Mesendoderm (in vitro differentiated cells): ENCODE data around the gene CHML.
A peak's percentile ranks its signal among the peaks of the same experiment; 100 is the strongest.

Source experiments
- DNase-seq: peaks from one replicate; pipeline ENCODE4 v3.0.0; 2013
- H2AK5ac ChIP-seq: 2 replicates; pipeline ENCODE4 v1.6.1; 2013; ENCODE audit warnings: low read length, inconsistent platforms
- H2BK120ac ChIP-seq: 2 replicates; pipeline ENCODE4 v1.6.1; 2013; ENCODE audit warnings: low read depth, mild to moderate bottlenecking, low read length, moderate library complexity, mixed read lengths
- H2BK15ac ChIP-seq: replicated peaks from 2 replicates; pipeline ENCODE4 v1.6.1; 2013; ENCODE audit warnings: low read depth, mild to moderate bottlenecking, moderate library complexity
- H2BK5ac ChIP-seq: 2 replicates; pipeline ENCODE4 v1.6.1; 2013; ENCODE audit warnings: low read length, inconsistent platforms
- H3K18ac ChIP-seq: 2 replicates; pipeline ENCODE4 v1.6.1; 2013; ENCODE audit warnings: mild to moderate bottlenecking, low read length, mixed read lengths
- H3K23ac ChIP-seq: one replicate; pipeline ENCODE4 v1.6.1; 2013; ENCODE audit warnings: low read length
- H3K27ac ChIP-seq: 2 replicates; pipeline ENCODE4 v1.5.1; 2013; ENCODE audit warnings: low read depth, mild to moderate bottlenecking, inconsistent platforms, low read length, moderate library complexity
- H3K27me3 ChIP-seq: 2 replicates; pipeline ENCODE4 v1.6.1; 2013; ENCODE audit warnings: low read length, control low read depth, mild to moderate bottlenecking, inconsistent platforms; ENCODE audit not compliant: insufficient read depth, poor library complexity
- H3K36me3 ChIP-seq: 2 replicates; pipeline ENCODE4 v1.6.1; 2013; ENCODE audit warnings: low read length, inconsistent platforms; ENCODE audit not compliant: control insufficient read depth, insufficient read depth
- H3K4ac ChIP-seq: one replicate; pipeline ENCODE4 v1.6.1; 2013; ENCODE audit warnings: low read depth, mild to moderate bottlenecking, low read length, moderate library complexity
- H3K4me1 ChIP-seq: 2 replicates; pipeline ENCODE4 v1.6.1; 2013; ENCODE audit warnings: low read depth, low read length, inconsistent platforms; ENCODE audit not compliant: control insufficient read depth
- H3K4me2 ChIP-seq: 2 replicates; pipeline ENCODE4 v1.6.1; 2013; ENCODE audit warnings: low read length
- H3K4me3 ChIP-seq: 2 replicates; pipeline ENCODE4 v1.5.1; 2013; ENCODE audit warnings: mild to moderate bottlenecking, low read length
- H3K56ac ChIP-seq: one replicate; pipeline ENCODE4 v1.6.1; 2013; ENCODE audit warnings: low read length
- H3K79me1 ChIP-seq: 2 replicates; pipeline ENCODE4 v1.6.1; 2013; ENCODE audit warnings: low read length, inconsistent platforms
- H3K79me2 ChIP-seq: 2 replicates; pipeline ENCODE4 v1.6.1; 2013; ENCODE audit warnings: mild to moderate bottlenecking, low read length; ENCODE audit not compliant: control insufficient read depth, insufficient read depth
- H3K9ac ChIP-seq: 2 replicates; pipeline ENCODE4 v1.6.1; 2013; ENCODE audit warnings: low read length, inconsistent platforms
- H4K5ac ChIP-seq: one replicate; pipeline ENCODE4 v1.6.1; 2013; ENCODE audit warnings: low read length
- H4K8ac ChIP-seq: one replicate; pipeline ENCODE4 v1.6.1; 2013; ENCODE audit warnings: low read depth, mild to moderate bottlenecking, control low read depth, low read length, moderate library complexity
- WGBS: extraction: QIAGEN DNeasy Blood & Tissue Kit; methylation state at CpG from one replicate; pipeline ENCODE4 v1.1.7; 2013; ENCODE audit warnings: low lambda C conversion rate, missing lambda C conversion rate; ENCODE audit not compliant: insufficient coverage; ENCODE audit errors: extremely low coverage; 5-methylcytosine and 5-hydroxymethylcytosine counted together

Gene CHML

DNA sequence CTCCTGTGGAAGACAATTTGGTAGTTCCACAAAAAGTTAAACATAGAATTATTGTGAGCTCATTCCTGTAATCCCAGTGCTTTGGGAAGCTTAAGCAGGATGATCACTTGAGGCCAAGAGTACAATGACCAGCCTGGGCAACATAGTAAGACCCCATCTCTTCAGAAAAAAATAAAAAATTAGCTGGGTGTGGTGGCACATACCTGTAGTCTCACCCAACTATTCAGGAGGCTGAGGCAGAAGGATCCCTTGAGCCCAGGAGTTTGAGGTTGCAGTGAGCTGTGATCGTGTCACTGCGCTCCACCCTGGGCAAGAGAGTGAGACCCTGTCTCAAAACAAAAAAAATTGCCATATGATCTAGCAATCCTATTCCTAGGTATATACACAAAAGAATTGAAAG lies 4.1 kb upstream of the CHML start:
- Histone ChIP-seq H3K56ac (no peak overlapping the region), H2BK5ac (no peak overlapping the region), H3K9ac (no peak overlapping the region), H3K27me3 (no peaks in the 10 kb centered on the region), H3K23ac (no peak overlapping the region), H3K4me1 (no peaks in the 10 kb centered on the region), H4K8ac (no peak overlapping the region), H3K79me1 (no peaks in the 10 kb centered on the region), H3K18ac (no peak overlapping the region), H4K5ac (no peak overlapping the region), H2AK5ac (no peak overlapping the region), H3K79me2 (peaks cover 2% of the 10 kb centered on the region), H3K4ac (no peak overlapping the region), H3K36me3 (no peaks in the 10 kb centered on the region), H2BK120ac (no peak overlapping the region), H3K4me3 (no peak overlapping the region), H2BK15ac (no peak overlapping the region), H3K4me2 (no peak overlapping the region), H3K27ac (no peak overlapping the region)
- no peak for DNase-seq
- WGBS, result no CpG with 5 or more reads among the region's 2 CpGs

DNA sequence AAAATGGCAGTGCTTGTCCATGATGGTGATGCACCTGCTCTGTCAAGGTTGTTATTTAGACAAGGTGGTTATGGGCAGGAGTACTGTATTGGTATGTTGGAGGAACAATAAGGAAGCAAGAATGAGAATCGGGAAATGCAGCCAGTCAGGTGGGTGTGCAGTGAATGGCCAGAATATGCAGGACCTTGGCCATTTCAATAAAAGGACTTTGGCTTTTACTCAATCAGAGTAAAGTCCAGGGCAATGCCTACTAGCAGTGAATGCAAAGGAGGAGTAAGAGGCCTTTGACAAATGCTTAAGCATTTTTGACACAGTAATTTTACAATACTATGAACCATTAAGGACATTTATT lies 2.4 kb upstream of the CHML start:
- Histone ChIP-seq H3K27ac (no peak overlapping the region), H3K79me2 (peaks cover 14% of the 10 kb centered on the region), H3K36me3 (no peaks in the 10 kb centered on the region), H2BK120ac (no peak overlapping the region), H3K4ac (no peak overlapping the region), H3K27me3 (no peaks in the 10 kb centered on the region), H4K5ac (no peak overlapping the region), H3K4me2 (no peak overlapping the region), H2AK5ac (no peak overlapping the region), H3K18ac (no peak overlapping the region), H2BK15ac (no peak overlapping the region), H3K23ac (no peak overlapping the region), H2BK5ac (no peak overlapping the region), H3K4me3 (no peak overlapping the region), H3K9ac (no peak overlapping the region), H4K8ac (no peak overlapping the region), H3K56ac (no peak overlapping the region), H3K79me1 (no peaks in the 10 kb centered on the region), H3K4me1 (peaks cover 3% of the 10 kb centered on the region)
- DNase-seq, result no peak
- WGBS, result no CpG with 5 or more reads among the region's 1 CpG

DNA sequence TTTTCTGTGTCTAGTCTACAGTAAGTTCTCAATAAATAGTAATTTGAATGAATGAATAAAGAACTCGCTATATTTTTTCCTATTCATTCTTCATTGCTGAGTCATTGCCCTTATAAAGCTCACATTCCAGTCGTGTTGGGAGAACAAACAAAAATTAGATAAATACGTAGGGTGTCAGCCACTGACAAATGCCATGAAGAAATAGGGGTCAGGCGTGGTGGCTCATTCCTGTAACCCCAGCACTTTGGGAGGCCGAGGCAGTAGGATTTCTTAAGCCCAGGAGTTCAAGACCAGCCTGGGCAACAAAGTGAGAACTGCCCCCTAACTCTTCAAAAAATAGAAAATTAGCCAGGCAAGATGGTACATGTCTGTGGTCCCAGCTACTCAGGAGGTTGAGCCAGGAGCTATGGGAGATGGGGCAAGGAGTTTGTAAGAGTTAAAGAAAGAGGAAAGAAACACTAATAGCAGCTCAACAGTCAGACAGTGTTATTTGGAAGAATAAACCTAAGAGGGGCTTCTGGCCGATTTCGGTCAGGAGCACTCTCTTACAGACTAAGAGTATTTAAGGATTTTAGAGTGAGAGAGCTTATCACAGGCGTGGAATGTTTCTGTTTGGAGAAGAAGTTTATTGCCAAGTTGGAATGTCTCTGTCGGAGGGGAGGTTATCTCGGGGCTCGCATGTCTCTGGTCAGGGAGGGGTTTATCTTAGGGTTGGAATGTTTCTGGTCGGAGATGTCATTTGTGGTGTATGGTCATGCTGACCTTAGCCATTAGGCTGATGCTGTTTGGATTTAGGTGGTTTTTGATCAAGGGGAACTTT lies 1.8 kb upstream of the CHML start:
- no peak overlapping the region for H4K5ac ChIP-seq
- H3K4ac ChIP-seq, result no peak overlapping the region
- H3K79me1 ChIP-seq, result no peaks in the 10 kb centered on the region
- no peak overlapping the region for H3K27ac ChIP-seq
- no peaks in the 10 kb centered on the region for H3K27me3 ChIP-seq
- H4K8ac ChIP-seq, result no peak overlapping the region
- H3K36me3 ChIP-seq, result no peaks in the 10 kb centered on the region
- no CpG with 5 or more reads among the region's 12 CpGs for WGBS
- peaks cover 6% of the 10 kb centered on the region for H3K4me1 ChIP-seq
- H2BK5ac ChIP-seq, result no peak overlapping the region
- H2AK5ac ChIP-seq, result no peak overlapping the region
- no peak overlapping the region for H3K56ac ChIP-seq
- no peak for DNase-seq
- H2BK120ac ChIP-seq, result no peak overlapping the region
- no peak overlapping the region for H3K18ac ChIP-seq
- H3K23ac ChIP-seq, result no peak overlapping the region
- no peak overlapping the region for H3K4me3 ChIP-seq
- no peak overlapping the region for H3K9ac ChIP-seq
- H3K79me2 ChIP-seq, result peaks cover 19% of the 10 kb centered on the region
- no peak overlapping the region for H3K4me2 ChIP-seq
- no peak overlapping the region for H2BK15ac ChIP-seq

DNA sequence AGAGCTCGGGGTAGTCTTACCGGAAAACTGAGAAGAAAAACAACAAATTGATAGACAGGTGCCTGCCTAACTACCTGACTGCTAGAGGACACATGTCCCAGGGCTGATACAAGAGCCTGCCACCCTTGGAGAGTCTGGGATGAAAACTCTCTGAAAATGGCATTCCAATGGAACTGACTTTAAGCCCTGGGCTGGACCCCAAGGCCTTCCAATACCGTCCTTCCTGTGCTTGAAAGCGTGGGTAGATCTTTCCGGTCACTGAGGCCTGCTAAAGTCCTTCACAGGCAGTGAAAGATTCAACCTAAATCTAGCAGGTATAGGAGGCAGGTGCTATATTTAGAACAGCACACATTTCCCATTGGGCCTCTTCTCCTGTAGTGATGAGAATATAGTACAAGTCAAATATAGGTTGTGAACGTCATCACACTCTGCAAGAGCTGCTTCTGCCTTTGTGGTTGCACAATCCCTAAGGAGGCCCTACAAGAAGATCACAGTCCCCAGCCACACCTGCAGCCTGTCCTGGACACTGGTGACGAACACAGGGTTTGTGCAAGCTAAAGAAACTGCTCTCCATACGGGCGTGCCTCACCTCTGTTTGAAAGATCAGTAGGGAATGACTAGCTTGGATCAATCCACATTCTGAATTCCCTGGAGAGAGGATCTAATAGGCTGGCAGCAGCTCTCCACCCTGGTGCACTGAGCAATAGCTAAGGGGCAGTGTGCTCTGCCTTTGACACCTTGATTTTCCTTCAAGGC lies 876 bp upstream of the CHML start:
- no CpG with 5 or more reads among the region's 9 CpGs for WGBS
- Histone ChIP-seq H3K23ac (no peak overlapping the region), H3K4me3 (no peak overlapping the region), H4K8ac (no peak overlapping the region), H3K9ac (no peak overlapping the region), H3K4ac (peak overlapping the region; percentile 27), H2BK15ac (no peak overlapping the region), H3K36me3 (no peaks in the 10 kb centered on the region), H3K56ac (peak overlapping the region; percentile 62), H3K4me1 (peaks cover 6% of the 10 kb centered on the region), H2AK5ac (no peak overlapping the region), H2BK5ac (no peak overlapping the region), H2BK120ac (no peak overlapping the region), H3K27me3 (no peaks in the 10 kb centered on the region), H3K18ac (peak overlapping the region; percentile 86), H3K79me2 (peaks cover 23% of the 10 kb centered on the region), H4K5ac (no peak overlapping the region), H3K4me2 (no peak overlapping the region), H3K79me1 (no peaks in the 10 kb centered on the region), H3K27ac (no peak overlapping the region)
- DNase-seq, result no peak

DNA sequence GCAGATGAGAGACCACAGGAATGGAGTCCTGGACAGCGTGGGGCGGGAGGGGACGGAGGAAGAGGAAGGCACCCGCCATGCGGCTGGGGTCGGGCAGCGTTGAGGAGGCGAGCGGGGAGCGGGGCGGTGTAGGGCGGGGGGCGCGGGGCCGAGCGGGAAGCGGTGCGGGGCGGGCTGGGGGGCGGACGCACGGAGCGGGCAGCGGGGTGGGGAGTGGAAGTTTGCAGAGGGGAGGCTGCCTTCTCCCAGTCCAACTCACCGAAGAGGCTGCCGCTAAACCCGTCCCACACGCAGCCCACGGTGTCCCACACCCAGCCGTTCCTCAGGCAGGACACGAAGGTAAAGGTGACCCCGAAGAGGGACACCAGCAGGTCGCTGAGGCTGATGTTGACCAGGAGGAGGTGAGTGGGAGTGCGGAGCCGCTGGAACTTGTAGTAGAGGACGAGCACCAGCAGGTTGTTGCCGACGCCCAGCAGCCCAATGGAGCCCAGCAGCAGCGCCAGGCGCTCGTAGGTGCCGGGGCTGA lies 483 bp downstream of the CHML start:
- peak overlapping the region; percentile 85 for H3K9ac ChIP-seq
- H3K4ac ChIP-seq, result peak overlapping the region; percentile 23
- peak overlapping the region; percentile 1 for H3K18ac ChIP-seq
- no peak overlapping the region for H4K5ac ChIP-seq
- H3K4me2 ChIP-seq, result peak overlapping the region; percentile 17
- H2BK5ac ChIP-seq, result no peak overlapping the region
- no CpG with 5 or more reads among the region's 42 CpGs for whole genome bisulfite sequencing
- peak; percentile 76 for DNase-seq
- H2BK120ac ChIP-seq, result no peak overlapping the region
- no peak overlapping the region for H3K23ac ChIP-seq
- peaks cover 27% of the 10 kb centered on the region for H3K79me2 ChIP-seq
- peak overlapping the region; percentile 27 for H3K27ac ChIP-seq
- H3K27me3 ChIP-seq, result no peaks in the 10 kb centered on the region
- no peak overlapping the region for H4K8ac ChIP-seq
- H2BK15ac ChIP-seq, result no peak overlapping the region
- H3K56ac ChIP-seq, result peak overlapping the region; percentile 90
- peak overlapping the region; percentile 78 for H3K4me3 ChIP-seq
- H3K4me1 ChIP-seq, result peaks cover 9% of the 10 kb centered on the region
- H3K79me1 ChIP-seq, result peaks cover 5% of the 10 kb centered on the region
- peaks cover 2% of the 10 kb centered on the region for H3K36me3 ChIP-seq
- H2AK5ac ChIP-seq, result no peak overlapping the region
